Hematopoietic multipotent progenitor cell treated with erythropoietin and hydrocortisone succinate and interleukin-3 and kit ligand, for 15 days (in vitro differentiated cells): ENCODE measurements around the gene LAT.
A peak's percentile ranks its signal among the peaks of the same experiment; 100 is the strongest.
"Not testable (repeated sequence)": the region's sequence is repeated elsewhere in the genome, so short reads cannot be mapped to it uniquely, and the experiment has no call there.

Experiments
- DNase-seq: peaks from one replicate; pipeline ENCODE4 v3.0.0-alpha.2; 2015; ENCODE audit warnings: low spot score

The LAT gene, protein sequence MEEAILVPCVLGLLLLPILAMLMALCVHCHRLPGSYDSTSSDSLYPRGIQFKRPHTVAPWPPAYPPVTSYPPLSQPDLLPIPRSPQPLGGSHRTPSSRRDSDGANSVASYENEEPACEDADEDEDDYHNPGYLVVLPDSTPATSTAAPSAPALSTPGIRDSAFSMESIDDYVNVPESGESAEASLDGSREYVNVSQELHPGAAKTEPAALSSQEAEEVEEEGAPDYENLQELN

DNA sequence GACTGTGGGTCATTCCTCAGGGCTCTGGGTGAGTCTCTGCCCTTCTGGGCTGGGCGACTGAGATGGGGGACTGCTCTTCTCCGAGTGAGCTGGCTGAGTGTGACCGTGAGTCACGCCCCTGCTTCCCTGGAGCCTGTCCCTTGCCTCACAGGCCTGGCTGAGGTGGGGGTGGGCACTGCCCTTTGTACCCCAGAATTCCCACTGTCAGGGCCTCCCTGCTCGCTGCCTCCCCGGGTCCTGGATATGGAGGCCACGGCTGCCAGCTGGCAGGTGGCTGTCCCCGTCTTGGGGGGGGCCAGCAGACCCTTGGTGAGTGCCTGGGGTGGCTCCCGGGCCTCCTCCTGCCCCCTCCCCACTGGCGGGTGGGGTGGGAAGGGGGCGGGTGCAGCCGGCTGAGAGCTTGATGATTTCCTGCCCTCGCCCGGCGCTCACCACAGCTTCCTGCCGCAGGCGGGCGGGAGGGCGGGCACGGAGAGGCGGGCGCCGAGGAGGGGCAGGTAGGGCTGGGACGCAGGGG lies at the start of gene LAT:
Gene LAT, plus strand, starts transcription at position 434 of the 517 bp plus-strand sequence. CDS start 366 bp downstream, outside the sequence.
- DNase-seq: no peak

DNA sequence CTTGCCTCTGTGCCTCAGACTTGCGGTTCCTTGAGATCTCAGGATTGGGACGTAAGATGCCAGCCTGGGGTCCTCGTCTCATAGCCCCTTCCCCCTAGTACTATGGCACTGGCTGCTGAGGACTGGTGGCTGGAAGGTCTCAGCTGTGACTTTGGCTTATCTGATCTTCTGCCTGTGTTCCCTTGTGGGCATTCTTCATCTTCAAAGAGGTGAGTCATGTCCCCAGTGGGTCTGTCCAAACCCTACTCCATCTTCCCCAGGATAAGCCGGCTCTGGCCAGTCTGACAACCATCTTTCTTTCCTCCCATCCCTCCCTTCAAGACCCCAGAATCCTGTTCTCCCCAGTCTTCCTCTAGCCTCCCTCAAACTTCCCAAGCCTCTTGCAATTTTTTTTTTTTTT lies 49.5 kb upstream of the LAT start:
- no peak for DNase-seq

DNA sequence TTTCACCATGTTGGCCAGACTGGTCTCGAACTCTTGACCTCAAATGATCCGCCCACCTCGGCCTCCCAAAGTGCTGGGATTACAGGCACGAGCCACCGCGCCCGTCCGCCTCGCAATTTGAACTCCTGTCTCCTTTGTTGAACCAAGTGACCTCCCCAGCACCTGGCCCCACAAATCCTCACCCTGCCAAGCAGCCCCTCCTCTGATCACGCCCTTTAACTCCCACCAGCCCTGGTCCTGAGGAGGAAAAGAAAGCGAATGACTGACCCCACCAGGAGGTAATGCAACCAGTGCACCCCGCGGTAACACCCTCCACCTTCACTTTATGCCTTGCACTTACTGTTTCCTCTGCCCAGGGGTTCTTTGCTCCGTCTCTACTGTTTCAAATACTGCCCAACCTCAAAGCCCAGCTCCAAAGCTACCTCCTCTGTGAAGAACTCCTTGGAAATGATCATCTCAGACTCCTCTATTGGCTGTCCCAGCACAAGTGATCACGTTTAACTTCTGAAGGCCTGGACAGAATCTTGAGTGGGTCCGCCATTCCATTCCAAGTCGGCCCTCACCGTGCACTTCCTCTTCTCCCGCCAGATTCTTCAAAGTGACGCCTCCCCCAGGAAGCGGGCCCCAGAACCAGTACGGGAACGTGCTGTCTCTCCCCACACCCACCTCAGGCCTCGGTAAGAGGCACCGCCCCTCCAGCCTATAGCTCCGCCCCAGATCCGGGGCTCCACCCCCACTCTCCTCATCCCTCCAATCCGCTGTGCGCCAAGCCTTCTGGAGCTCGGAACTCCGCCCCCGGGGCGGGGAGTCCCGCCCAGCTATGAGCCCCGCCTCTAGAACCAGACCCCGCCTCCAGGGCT lies 48.7 kb upstream of the LAT start:
- DNase-seq: peak; percentile 84

DNA sequence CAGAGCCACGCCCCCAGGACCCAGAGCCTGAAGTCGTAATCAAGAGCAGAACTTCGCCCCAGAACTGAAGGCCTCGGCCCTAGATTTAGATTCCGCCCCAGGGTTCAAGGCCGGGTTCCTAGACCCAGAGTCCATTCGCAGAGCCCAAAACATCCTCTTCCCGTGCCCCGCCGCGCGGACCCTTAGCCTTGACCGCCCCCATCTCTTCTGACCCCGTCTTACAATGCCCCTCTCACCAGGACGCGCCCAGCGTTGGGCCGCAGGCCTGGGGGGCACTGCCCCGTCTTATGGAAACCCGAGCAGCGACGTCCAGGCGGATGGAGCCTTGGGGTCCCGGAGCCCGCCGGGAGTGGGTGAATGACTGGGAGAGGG lies 48.1 kb upstream of the LAT start:
- DNase-seq: no peak

DNA sequence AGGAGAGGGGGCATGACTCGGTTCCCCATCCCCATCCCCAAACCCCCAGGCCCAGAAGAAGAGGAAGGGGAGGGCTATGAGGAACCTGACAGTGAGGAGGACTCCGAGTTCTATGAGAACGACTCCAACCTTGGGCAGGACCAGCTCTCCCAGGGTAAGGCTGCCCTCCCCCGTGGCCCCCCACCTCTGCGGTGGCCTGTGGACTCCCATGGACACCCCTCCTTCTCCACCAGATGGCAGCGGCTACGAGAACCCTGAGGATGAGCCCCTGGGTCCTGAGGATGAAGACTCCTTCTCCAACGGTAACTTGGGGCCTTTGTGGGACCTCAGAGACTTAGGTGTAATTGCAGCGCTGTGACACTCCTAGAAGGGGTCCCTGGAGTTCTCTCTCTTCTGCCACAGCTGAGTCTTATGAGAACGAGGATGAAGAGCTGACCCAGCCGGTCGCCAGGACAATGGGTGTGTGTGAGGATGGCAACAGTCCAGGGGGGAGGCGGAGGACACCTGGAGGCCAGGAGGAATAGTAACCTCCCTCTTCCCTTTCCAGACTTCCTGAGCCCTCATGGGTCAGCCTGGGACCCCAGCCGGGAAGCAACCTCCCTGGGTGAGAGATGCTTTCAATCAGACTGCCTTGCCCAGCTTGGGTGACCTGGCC lies 47.5 kb upstream of the LAT start:
- no peak for DNase-seq

DNA sequence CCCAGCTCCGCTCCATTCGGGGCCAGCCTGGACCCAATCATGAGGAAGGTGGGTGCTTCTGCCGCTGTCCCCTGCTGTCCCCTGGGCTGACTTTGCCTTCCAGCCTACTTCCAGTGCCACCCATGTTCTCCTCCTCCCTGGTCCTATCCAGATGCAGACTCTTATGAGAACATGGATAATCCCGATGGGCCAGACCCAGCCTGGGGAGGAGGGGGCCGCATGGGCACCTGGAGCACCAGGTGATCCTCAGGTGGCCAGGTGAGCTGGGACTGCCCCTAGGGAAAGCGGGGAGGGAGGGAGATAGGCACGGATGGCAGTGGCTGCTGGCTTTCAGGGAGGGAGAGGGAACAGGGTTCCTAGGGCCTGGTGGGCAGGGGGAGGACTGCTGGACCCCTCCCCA lies 46.1 kb upstream of the LAT start:
- DNase-seq: no peak

DNA sequence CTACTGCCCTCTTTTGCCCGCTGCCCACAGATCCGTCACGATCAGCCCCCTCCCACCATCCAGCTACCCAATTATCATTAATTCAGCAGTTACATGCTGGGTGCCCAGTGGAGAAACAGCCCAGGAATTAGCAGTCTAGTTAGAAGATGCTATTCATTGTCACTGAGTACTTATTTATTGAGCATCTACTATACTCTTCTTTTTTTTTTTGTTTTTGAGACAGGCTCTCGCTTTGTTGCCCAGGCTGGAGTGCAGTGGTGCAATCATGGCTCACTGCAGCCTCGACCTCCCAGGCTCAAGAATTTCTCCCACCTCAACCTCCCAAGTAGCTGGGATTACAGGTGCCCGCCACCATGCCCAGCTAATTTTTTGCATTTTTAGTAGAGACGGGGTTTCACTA lies 45.0 kb upstream of the LAT start:
- not testable (repeated sequence) for DNase-seq

DNA sequence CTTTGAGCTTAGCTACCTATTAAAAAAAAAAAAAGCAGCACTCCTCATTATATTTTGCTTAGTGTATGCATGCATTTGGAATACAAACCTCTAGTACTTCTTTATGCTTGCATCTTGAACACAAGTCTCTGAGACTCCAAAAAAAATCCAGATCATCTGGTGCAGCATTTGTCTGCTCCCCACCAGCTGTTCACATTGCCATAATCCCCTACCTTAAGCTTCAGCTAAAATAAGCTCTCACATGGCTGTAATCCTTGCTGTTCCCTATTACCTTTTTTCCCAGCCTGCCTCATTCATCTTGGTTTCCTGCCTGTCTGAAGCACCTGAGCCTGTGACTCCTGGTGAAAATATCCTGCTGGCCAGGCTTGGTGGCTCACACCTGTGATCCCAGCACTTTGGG lies 41.6 kb upstream of the LAT start:
- no peak for DNase-seq

DNA sequence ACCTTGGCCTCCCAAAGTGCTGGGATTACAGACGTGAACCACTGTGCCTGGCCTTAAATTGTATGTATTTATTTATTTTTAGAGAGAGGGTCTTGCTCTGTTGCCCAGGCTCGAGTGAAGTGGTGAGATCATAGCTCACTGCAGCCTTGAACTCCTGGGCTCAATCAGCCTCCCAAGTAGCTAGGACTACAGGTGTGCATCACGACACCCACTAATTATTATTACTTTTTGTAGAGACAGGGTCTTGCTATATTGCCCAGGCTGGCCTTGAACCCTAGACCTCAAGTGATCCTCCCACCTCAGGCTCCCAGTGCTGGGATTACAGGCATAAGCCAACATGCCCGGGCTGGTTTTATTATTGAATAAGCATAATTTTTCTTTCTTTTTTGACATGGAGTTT lies 38.2 kb upstream of the LAT start:
- DNase-seq: no peak

DNA sequence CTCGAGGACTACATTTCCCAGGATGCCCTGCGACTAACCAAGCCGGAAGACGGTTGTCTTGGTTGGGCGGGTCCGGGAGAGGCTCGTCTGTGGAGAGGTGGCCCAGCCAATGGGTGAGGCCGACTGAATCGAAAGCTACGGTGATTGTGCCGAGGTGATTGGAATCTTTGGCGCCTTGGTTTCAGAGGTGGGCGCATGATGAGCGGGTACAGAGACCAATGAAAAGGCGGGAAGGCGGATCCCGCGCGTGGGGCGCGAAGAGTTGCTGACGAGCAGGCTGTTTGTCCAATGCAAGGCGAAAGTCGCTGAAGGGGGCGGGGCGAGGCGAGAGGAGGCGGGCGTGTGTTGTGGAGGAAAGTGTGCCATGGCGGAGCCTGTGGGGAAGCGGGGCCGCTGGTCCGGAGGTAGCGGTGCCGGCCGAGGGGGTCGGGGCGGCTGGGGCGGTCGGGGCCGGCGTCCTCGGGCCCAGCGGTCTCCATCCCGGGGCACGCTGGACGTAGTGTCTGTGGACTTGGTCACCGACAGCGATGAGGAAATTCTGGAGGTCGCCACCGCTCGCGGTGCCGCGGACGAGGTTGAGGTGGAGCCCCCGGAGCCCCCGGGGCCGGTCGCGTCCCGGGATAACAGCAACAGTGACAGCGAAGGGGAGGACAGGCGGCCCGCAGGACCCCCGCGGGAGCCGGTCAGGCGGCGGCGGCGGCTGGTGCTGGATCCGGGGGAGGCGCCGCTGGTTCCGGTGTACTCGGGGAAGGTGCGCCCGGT lies 34.0 kb upstream of the LAT start, which contains the start of gene NFATC2IP:
Gene NFATC2IP, plus strand, starts transcription at position 290 of the 762 bp plus-strand sequence. Its CDS starts 75 bp downstream, at position 365.
- DNase-seq: peak; percentile 100

DNA sequence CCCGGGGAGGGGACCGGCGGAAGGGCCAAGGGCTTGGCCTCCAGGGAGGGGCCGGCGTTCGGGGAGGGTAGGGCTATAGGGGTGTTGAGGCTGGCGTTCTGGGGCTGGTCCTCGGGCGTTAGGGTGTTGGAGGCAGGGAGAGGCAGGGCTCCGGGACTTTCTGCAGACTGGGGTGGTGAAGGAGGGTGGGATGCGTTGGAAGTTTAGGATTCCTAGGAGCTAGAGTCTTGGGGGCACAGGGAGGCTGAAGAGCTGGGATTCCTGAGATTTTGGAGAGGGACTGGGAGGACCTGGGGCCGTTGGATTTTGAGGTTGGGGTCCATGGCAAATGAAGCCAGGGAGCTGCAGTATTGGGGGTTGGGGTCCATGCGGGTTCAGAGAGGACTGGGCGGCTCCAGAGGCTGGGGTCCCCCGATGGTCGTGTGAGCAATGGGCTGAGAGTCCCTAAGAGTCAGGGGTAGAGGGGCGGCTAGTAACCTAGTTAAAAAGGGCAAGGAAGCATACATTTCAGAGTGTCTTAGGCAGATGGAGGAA lies 33.4 kb upstream of the LAT start:
- peak; percentile 52 for DNase-seq

DNA sequence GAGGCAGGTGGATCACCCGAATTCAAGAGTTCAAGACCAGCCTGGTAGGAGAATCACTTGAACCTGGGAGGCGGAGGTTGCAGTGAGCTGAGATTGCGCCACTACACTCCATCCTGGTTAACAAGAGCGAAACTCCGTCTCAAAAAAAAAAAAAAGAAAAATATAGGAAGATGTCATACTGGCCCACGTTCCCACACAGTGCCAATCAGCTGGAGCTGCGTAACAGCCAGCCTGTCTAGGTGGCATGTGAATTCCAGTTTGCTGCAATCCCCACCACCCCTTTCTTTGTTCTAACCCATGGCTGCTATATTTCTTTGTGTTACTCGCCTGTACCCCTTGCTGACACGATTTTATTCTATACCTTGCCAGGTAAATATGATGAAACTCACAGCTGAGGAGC lies 26.6 kb upstream of the LAT start:
- no peak for DNase-seq

DNA sequence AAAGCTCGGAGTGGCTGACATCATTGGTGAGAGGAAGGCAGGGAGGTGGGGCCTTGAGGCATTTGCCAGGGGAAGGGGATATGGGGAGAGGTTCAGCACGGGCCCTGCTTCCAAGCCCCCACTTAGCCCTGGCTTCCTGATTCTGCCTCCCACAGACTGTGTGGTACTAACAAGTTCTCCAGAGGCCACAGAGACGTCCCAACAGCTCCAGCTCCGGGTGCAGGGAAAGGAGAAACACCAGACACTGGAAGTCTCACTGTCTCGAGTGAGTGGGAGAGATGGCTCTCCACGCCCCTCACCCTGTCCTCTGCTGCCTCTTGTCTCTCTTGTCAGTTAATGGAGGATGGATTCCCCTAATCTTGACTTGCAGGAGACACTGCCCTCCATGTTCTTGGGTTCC lies 26.0 kb upstream of the LAT start:
- DNase-seq: no peak

DNA sequence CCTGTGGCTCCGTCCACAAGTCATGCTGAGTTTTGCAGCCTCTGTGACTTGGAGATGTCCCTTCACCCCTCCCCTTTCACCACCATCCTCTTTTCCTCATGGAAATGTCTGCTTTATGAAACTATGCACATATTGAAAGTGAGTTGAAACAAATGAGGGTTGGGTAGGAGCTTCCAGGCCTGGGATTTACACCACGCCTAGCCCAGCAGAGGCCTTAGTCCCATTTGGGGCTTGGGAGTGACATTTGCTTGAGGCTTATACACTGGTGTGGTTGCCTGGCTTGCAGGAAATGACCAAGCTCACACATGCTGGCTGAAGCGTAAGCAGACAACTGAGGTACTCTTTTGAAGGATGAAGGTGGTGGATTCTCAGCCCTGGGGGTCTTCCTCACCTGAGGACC lies 20.8 kb upstream of the LAT start:
- DNase-seq: no peak

DNA sequence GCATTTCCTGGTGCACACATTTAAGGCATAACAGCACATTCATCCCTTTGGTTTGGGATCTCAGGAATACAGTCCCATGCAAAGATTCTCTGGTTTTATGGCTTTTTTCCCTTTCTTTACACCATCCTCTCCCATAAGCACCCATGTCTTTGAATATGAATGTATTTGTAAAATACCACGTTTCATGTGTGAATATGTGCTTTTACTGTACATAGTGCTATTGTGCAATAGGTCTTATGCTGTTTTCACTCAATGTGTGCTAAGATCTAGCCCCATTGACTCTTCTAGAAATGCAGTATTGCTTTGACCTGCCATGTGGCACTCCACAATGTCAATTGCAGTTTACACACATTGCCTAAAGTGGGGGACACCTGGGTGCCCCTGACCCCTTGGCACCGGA lies 20.4 kb upstream of the LAT start:
- DNase-seq: no peak

DNA sequence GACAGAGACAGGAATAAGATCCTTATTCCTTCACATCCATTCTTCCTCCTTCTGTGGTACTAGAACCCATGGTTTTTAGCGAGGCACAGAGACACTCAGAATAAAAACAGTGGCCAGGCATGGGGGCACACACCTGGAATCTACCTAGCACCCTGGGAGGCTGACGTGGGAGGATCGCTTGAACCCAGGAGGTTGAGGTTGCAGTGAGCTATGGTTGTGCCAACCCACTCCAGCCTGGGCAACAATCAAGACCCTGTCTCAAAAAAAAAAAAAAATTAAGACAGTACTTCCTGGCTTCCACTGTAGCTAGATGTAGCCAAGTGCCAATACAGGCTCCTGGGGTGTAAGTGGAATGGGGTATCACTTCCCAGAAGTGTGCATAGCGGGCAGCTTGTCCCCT lies 17.7 kb upstream of the LAT start:
- no peak for DNase-seq

DNA sequence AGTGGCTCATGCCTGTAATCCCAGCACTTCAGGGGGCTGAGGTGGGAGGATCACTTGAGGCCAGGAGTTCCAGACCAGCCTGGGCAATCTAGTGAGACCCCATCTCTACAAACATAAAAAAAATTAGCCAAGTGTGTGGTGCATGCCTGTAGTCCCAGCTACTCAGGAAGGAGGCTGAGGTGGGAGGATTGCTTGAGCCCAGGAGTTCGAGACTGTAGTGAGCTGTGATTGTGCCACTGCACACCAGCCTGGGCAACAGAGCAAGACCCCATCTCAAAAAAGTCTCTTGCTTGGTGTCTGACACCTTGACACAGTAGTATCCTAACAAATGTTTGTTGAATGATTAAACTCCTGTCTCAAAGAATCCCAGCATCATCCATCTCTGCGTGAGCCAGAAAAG lies 15.2 kb upstream of the LAT start:
- not testable (repeated sequence) for DNase-seq

DNA sequence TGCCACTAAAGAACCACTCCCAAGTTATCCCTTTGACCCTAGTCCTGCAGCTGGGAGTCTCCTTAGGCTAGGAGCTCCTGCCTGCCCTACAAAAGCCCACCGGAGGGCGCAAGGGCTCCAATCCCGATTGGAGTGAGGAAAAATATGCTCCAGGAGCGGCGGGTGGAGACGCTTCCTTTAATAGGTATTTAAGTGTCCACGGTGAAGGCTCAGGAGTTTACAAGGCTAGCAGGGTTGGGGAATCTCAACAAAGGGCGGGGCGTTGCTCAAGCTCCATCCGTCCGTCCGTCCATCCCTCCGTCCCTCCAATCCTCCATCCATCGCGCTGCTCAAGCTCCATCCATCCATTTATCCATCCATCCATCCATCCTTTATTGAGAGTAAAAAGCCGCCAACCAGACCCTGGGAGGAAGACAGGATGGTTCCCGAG lies 10.8 kb upstream of the LAT start:
- peak; percentile 35 for DNase-seq

DNA sequence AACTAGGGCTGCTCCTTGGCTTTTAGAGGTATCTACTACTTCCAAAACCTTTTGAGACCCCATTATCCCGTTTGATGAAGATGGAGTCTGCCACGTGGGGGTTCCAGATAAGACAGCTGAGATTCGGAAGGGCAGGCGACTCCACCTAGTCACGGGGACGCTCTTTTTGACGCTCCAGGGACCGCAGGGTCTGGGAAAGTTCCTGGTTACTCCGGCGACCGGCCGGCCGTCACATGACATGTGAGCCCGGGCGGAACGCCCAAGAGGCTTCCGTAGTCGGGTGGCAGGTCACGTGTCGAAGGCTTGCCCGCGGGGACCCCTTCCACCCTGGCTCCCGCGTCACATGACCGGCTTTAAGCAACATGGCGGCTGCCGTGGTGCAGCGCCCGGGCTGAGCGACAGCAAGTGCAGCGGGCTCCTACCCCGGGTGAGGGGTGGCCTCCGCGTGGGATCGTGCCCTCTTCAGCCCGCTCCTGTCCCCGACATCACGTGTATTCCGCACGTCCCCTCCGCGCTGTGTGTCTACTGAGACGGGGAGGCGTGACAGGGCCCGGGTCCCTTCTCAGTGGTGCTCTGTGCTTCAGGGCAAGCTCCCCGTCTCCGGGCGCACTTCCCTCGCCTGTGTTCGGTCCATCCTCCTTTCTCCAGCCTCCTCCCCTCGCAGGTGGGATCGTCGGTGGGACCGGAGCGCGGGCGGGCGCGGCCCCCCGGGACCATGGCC lies 10.3 kb upstream of the LAT start, which contains the start of gene SPNS1:
Gene SPNS1, plus strand, starts transcription at position 342 of the 721 bp plus-strand sequence. Its CDS starts 374 bp downstream, at position 716.
- DNase-seq: peak; percentile 87

DNA sequence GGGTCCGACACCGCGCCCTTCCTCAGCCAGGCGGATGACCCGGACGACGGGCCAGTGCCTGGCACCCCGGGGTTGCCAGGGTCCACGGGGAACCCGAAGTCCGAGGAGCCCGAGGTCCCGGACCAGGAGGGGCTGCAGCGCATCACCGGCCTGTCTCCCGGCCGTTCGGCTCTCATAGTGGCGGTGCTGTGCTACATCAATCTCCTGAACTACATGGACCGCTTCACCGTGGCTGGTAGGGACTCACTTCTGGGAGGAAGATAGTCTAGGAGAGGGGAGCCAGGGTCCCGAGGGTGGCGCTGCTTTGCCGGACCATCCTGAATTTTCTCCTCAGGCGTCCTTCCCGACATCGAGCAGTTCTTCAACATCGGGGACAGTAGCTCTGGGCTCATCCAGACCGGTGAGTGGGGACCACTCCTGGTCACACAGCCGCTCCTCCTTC lies 9.7 kb upstream of the LAT start:
- DNase-seq: no peak
